Keratinocyte (primary cell): ENCODE results near the gene NUP214. TPM values are rescaled to one million over a fixed set of nuclear protein-coding genes. Genes with fewer than 3 reads are reported as not detected.

Source experiments
- DNase-seq: peaks from one replicate; pipeline ENCODE4 v3.0.0-alpha.2; 2011; ENCODE audit warnings: low read depth, missing footprints, low spot score
- FAIRE-seq: peaks from 2 replicates; lab custom pipeline; 2011; peaks lifted over from hg19 to GRCh38; lab: Jason Lieb, UNC
- H2AFZ ChIP-seq: 2 replicates; pipeline ENCODE4 v1.6.0; 2012; ENCODE audit warnings: low read length, control low read depth, inconsistent platforms; ENCODE audit not compliant: control insufficient read depth
- H3K27ac ChIP-seq: 2 replicates; pipeline ENCODE4 v1.5.1; 2011; ENCODE audit warnings: low read length; ENCODE audit not compliant: control insufficient read depth, insufficient read depth
- H3K27me3 ChIP-seq: 3 replicates; pipeline ENCODE4 v1.6.0; 2011; ENCODE audit warnings: low read length; ENCODE audit not compliant: control insufficient read depth, insufficient read depth; ENCODE audit errors: extremely low read depth
- H3K36me3 ChIP-seq, 2 experiments: 2 replicates in 1 of 2; 3 replicates in 1 of 2; pipeline ENCODE4 v1.5.1; 2011; ENCODE audit warnings: low read length in 2 of 2, mild to moderate bottlenecking in 1 of 2; ENCODE audit not compliant: control insufficient read depth in 2 of 2, insufficient read depth in 2 of 2; ENCODE audit errors: extremely low read depth in 1 of 2
- H3K4me1 ChIP-seq: 3 replicates; pipeline ENCODE4 v1.5.1; 2011; ENCODE audit warnings: low read length; ENCODE audit not compliant: control insufficient read depth, insufficient read depth; ENCODE audit errors: extremely low read depth
- H3K4me2 ChIP-seq: 3 replicates; pipeline ENCODE4 v1.6.0; 2011; ENCODE audit warnings: low read depth, low read length; ENCODE audit not compliant: control insufficient read depth, insufficient read depth; ENCODE audit errors: extremely low read depth
- H3K4me3 ChIP-seq, 3 experiments: fragments of 200-600 bp in 1 of 3; sonication (generic) in 1 of 3; 2 replicates in 2 of 3; 3 replicates in 1 of 3; pipeline ENCODE4 v1.5.1; 2011 to 2016; ENCODE audit warnings: low read length in 3 of 3, mild to moderate bottlenecking in 3 of 3, control low read depth in 2 of 3, inconsistent platforms in 1 of 3, low read depth in 1 of 3, mixed read lengths in 1 of 3, mixed run types in 1 of 3, moderate library complexity in 1 of 3; ENCODE audit not compliant: control insufficient read depth in 2 of 3, insufficient read depth in 2 of 3; ENCODE audit errors: extremely low read depth in 1 of 3
- H3K79me2 ChIP-seq: 2 replicates; pipeline ENCODE4 v1.6.0; 2012; ENCODE audit warnings: low read length; ENCODE audit not compliant: control insufficient read depth, insufficient read depth
- H3K9ac ChIP-seq: 3 replicates; pipeline ENCODE4 v1.6.0; 2011; ENCODE audit warnings: low read length; ENCODE audit not compliant: control insufficient read depth, insufficient read depth; ENCODE audit errors: extremely low read depth
- H3K9me1 ChIP-seq: 3 replicates; pipeline ENCODE4 v1.6.0; 2011; ENCODE audit warnings: low read length; ENCODE audit not compliant: control insufficient read depth, insufficient read depth; ENCODE audit errors: extremely low read depth
- H3K9me3 ChIP-seq: 2 replicates; pipeline ENCODE4 v1.5.1; 2012; ENCODE audit warnings: low read depth, low read length; ENCODE audit not compliant: control insufficient read depth
- H4K20me1 ChIP-seq: 3 replicates; pipeline ENCODE4 v1.6.0; 2011; ENCODE audit warnings: low read length; ENCODE audit not compliant: control insufficient read depth, insufficient read depth; ENCODE audit errors: extremely low read depth
- CTCF ChIP-seq, 3 experiments: IDR thresholded peaks in 1 of 3; conservative IDR thresholded peaks in 1 of 3; optimal IDR thresholded peaks in 1 of 3; 2 replicates in 2 of 3; 3 replicates in 1 of 3; pipeline versions ENCODE3 to v1.5.1; 2011; ENCODE audit warnings: low read length in 3 of 3, mild to moderate bottlenecking in 3 of 3, moderate library complexity in 2 of 3, control low read depth in 1 of 3, inconsistent platforms in 1 of 3; ENCODE audit not compliant: insufficient read depth in 2 of 3; ENCODE audit errors: extremely low read depth in 1 of 3
- EZH2 ChIP-seq: IDR thresholded peaks from one replicate; pipeline ENCODE4 v1.6.1; 2012; ENCODE audit warnings: inconsistent platforms, mild to moderate bottlenecking, low read length, moderate library complexity
- dilution Hi-C: fragments of 300-500 bp; cut with MboI; formaldehyde crosslinking; loops from one replicate; pipeline ENCODE4 v1.7.0; 2020; ENCODE audit warnings: low sequenced_read_pairs; ENCODE audit not compliant: extremely low pct_ligation_motif_present
- polyA plus RNA-seq, 5 experiments: library from polyadenylated mRNA; depleted of rRNA in 3 of 5; stranded (reverse) in 3 of 5; stranded (forward) in 1 of 5; unstranded in 1 of 5; fragments of >200 nt; gene quantifications; 1 replicate in 1 of 5; 2 replicates in 3 of 5; 3 replicates in 1 of 5; pipeline versions ENCODE4 v1.2.1 to v1.2.3, GENCODE V29; 2011 to 2012; ENCODE audit warnings: missing spikeins in 2 of 5, low read depth in 1 of 5, low replicate concordance in 1 of 5

NUP214 gene
- polyA plus RNA-seq, 1 donor (not counting 4 experiments of a cell fraction or from before 2014, with no cell fraction given), result 7.3 TPM

- DNase-seq (no peak), FAIRE-seq (no peak)
- H3K9me3 ChIP-seq, result no peaks in the 10 kb centered on the region
- H3K4me3 ChIP-seq, result no peak overlapping the region
- no peak overlapping the region for H2AFZ ChIP-seq
- no peak overlapping the region for H3K4me2 ChIP-seq
- H3K79me2 ChIP-seq, result no peaks in the 10 kb centered on the region
- no peaks in the 10 kb centered on the region for H3K36me3 ChIP-seq
- no peaks in the 10 kb centered on the region for H3K9me1 ChIP-seq
- TF ChIP-seq CTCF (optimal IDR thresholded peaks at IDR 0.05 in 1 of 3, IDR thresholded peaks at IDR 0.05 in 1 of 3, conservative IDR thresholded peaks at IDR 0.05 in 1 of 3; ENCODE audit: extremely low read depth in 1 of 3, insufficient read depth in 2 of 3, low read length in 3 of 3) (no peak), EZH2 (no peak)
- H3K27me3 ChIP-seq, result peaks cover 40% of the 10 kb centered on the region
- peaks cover 6% of the 10 kb centered on the region for H3K4me1 ChIP-seq
- H3K27ac ChIP-seq, result no peak overlapping the region
- dilution Hi-C loops, result no loop called here
- no peaks in the 10 kb centered on the region for H4K20me1 ChIP-seq
- no peak overlapping the region for H3K9ac ChIP-seq
These were observed 30.8 kb upstream of the NUP214 start for GRCh38 chr9:131094622-131095021.

GRCh38 chr9:131095666-131096268 lies 29.6 kb upstream of the NUP214 start:
- no peak for FAIRE-seq
- no peaks in the 10 kb centered on the region for H3K79me2 ChIP-seq
- H2AFZ ChIP-seq, result no peak overlapping the region
- H3K27ac ChIP-seq, result no peak overlapping the region
- dilution Hi-C loops, result no loop called here
- peak; percentile 90 for TF ChIP-seq EZH2
- TF ChIP-seq CTCF (optimal IDR thresholded peaks at IDR 0.05 in 1 of 3, IDR thresholded peaks at IDR 0.05 in 1 of 3, conservative IDR thresholded peaks at IDR 0.05 in 1 of 3; ENCODE audit: extremely low read depth in 1 of 3, insufficient read depth in 2 of 3, low read length in 3 of 3), result no peak
- H3K4me1 ChIP-seq, result peaks cover 6% of the 10 kb centered on the region
- H3K9ac ChIP-seq, result no peak overlapping the region
- no peaks in the 10 kb centered on the region for H3K36me3 ChIP-seq
- H3K27me3 ChIP-seq, result peaks cover 40% of the 10 kb centered on the region
- H3K9me3 ChIP-seq, result no peaks in the 10 kb centered on the region
- DNase-seq, result no peak
- peak overlapping the region; percentile 41 for H3K4me2 ChIP-seq
- H4K20me1 ChIP-seq, result no peaks in the 10 kb centered on the region
- H3K4me3 ChIP-seq, result peak overlapping the region in 1 of 3 experiments; percentile 38
- no peaks in the 10 kb centered on the region for H3K9me1 ChIP-seq
